Subcutaneous preadipocyte (primary cell): ENCODE results near the gene GDAP1L1. TPM values are rescaled to one million over a fixed set of nuclear protein-coding genes. Genes with fewer than 3 reads are reported as not detected.

Experiments used
- total RNA-seq: library from RNA; depleted of rRNA; stranded (reverse); fragments of >200 nt; gene quantifications from 2 replicates; pipeline ENCODE4 v1.2.3, GENCODE V29; 2012

Gene GDAP1L1
- total RNA-seq: not detected in 2 replicates

DNA sequence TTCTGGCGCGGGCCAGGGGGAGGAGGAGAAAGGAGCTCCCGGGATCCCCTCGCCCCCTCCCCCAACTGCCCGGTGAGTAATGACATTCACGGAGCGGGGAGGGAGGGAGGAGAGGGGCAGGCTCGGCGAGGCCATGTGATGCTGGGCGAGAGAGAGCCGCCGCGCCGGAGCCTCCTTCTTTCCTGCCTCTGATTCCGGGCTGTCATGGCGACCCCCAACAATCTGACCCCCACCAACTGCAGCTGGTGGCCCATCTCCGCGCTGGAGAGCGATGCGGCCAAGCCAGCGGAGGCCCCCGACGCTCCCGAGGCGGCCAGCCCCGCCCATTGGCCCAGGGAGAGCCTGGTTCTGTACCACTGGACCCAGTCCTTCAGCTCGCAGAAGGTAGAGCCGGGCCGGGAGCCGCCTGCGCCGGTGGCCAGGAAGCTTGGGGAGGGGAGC is at the start of gene GDAP1L1:
Gene GDAP1L1, plus strand, starts transcription at position 178 of the 441 bp plus-strand sequence. Its CDS starts 27 bp downstream, at position 205.

DNA sequence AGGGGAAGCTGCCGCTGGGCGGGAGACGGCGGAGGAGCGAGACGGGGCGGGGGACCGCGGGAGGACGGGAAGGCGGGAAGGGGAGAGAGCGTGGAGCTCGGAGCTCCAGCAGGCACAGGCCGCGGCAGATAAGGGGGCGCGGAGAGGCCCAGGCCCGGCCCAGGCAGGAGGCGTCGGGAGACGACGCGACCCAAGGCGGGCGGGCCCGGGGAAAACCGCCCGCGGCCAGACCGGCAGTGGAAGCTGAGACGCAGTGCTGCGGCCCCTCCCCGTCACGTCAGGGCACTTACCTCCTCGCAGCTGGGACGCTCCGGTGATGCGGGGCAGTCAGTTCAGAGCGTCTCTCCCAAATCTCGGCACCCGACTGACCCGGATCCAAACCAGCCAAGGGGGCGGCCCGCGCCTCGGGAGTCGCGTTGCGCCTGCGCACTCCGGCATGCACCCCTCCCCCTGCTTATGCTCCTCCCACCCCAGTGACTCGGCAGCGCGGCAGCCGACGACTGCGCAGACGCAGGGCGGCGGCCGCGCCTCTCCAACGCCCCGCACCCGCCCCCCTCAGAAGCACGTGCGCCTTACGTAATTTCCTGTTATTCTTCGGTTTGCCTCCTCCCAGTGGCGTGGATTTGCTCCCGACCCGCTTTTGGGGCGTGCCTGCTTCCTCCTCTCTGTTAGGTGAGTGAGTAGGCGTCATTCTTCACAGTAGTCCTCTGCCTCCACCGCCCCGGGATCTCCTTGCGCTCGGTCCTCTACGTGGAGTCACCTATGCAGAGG is 36.5 kb upstream of the GDAP1L1 start, which contains the start of gene OSER1:
Gene OSER1, minus strand, starts transcription at position 366 of the 771 bp plus-strand sequence. CDS start 3,814 bp downstream, outside the sequence.

DNA sequence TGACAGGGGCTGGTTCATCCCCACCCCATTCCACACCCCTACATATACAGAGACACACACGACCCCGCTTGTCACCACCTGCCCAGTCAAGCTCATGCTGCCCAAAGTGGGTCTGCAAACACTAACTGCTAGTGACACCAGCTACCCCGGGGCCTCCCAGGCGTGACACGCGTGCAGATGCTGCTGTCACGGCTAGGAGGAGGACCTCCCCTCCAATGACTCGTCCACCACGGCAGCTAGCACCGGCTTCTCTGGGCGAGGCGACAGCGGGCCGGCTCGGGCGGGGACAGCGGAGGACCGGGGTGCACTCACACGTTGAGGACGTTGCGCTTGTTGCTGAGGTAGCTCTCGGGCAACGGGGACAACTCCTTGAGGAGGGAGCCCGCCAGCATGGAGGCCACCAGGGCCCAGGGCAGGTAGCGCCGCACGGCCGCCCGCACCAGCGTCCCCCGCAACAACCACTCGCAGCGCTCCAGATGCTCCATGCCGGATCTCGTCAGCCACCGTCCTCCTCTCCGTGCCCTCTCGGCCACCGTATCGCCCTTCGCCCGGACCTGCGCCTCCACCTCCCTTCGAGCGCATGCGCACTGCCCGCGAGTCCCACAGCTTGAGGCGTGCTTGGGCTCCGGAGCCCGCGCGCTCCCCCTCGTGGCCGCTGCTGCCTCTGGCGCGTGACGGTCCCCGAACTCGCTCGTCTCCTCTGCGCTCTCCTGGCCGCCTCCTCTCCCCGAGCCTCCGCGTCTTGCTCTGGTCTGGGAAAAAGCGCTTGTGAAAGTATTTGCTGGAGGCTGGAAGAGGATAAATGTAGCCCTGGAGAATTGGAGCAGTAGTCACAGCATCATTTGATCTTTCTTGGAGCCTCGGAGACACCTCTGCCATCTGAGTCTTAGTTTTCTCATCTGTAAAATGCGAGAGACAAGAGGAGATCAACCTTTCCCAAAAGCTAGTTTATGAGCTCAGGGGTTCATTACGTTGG is 63.8 kb downstream of the GDAP1L1 start, which contains the start of gene FITM2:
Gene FITM2, minus strand, starts transcription at position 539 of the 976 bp plus-strand sequence. Its CDS starts 54 bp downstream, at position 485.

Other genes starting within 250 kb of the GDAP1L1 start
- gene JPH2, start 60.1 kb upstream of the GDAP1L1 start, total RNA-seq: under 0.01 and 0.20 TPM in 2 replicates
- 30.3 and 40.1 TPM in 2 replicates for gene OSER1, start 36.5 kb upstream of the GDAP1L1 start, total RNA-seq
- gene FITM2, start 63.9 kb downstream of the GDAP1L1 start, total RNA-seq: 11.3 and 12.5 TPM in 2 replicates
- gene R3HDML, start 89.7 kb downstream of the GDAP1L1 start, total RNA-seq: not detected in 2 replicates
- not detected in 2 replicates for gene HNF4A, start 108.4 kb downstream of the GDAP1L1 start, total RNA-seq
- gene TTPAL, start 228.6 kb downstream of the GDAP1L1 start, total RNA-seq: 21.7 and 28.3 TPM in 2 replicates